Measurements from ENCODE around the gene CLNK. TPM values are rescaled to one million over a fixed set of nuclear protein-coding genes. Genes with fewer than 3 reads are reported as not detected.

Gene CLNK
- total RNA-seq, 4 donors from 2014 or later = 0.17 to 1.3 (median 0.45) TPM; not detected in 1

DNA sequence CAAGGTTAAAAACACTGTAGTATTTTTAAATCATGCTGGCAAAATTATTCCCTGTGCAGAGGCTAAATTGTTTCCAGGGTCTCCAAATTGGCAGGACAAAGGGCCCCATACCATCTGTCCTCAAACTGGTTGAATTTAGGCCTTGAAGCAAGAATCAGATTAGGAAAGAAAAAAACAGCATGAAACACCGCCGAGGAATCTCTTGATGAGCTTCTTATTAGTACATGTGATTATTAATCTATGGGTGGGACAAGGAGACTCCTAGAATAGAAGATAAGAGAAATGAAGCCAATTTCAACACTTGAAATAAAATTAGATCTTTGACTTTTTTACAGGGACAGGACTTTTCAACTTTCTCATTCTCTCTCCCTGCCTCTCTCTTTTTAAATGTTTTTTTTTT, 7.1 kb upstream of the CLNK start:
- intact Hi-C loops (cut with DNase I; ENCODE audit: low total_unique reads) = no loop called here
- 65 to 66% methylated on average over 2 of the region's 2 CpGs for WGBS, 2 donors
- TF ChIP-seq, protein P1, sequence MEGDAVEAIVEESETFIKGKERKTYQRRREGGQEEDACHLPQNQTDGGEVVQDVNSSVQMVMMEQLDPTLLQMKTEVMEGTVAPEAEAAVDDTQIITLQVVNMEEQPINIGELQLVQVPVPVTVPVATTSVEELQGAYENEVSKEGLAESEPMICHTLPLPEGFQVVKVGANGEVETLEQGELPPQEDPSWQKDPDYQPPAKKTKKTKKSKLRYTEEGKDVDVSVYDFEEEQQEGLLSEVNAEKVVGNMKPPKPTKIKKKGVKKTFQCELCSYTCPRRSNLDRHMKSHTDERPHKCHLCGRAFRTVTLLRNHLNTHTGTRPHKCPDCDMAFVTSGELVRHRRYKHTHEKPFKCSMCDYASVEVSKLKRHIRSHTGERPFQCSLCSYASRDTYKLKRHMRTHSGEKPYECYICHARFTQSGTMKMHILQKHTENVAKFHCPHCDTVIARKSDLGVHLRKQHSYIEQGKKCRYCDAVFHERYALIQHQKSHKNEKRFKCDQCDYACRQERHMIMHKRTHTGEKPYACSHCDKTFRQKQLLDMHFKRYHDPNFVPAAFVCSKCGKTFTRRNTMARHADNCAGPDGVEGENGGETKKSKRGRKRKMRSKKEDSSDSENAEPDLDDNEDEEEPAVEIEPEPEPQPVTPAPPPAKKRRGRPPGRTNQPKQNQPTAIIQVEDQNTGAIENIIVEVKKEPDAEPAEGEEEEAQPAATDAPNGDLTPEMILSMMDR (IDR thresholded peaks at IDR 0.05) = no peak
- no peak for TF ChIP-seq POLR2A (IDR thresholded peaks at IDR 0.05)
- DNase-seq (ENCODE audit: low spot score in 2 of 2) = no peak
- no peak overlapping the region for H3K4me3 ChIP-seq (ENCODE audit: low read depth, poor library complexity, severe bottlenecking)

DNA sequence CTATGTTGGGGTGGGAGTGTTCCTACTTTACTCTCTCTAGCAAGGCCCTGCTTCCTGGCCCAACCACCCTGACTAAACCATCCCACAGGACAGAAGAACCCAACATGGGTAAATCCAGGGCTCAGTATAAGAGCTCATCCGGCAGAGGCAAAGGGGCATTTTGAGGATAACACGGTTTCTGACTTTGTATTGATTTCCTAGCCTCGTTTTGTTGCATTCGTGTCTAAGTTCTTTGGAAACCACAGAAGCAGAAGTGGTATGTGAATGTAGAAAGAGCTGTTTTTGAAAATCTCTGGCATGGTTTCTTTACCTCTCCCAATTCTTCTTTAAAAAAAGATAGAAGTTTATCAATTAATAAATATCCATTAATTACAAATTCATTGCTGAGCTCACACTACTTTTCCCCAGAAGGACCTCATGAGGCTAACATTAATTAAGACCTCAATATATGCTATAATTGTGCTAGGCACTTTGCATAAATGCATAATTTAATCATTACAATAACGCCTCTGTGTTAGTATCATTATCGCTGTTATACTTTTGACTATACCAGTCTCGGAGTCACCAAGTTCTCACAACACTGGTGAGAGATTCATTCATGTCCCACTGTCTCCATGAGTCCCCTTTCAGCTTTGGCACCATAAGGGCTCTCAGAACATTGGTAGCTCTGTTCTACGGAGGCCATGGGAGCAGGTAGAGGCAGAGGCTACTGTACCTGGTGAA, 5.8 kb upstream of the CLNK start:
- DNase-seq (ENCODE audit: low spot score in 2 of 2) = no peak
- intact Hi-C loops (cut with DNase I; ENCODE audit: low total_unique reads) = no loop called here

DNA sequence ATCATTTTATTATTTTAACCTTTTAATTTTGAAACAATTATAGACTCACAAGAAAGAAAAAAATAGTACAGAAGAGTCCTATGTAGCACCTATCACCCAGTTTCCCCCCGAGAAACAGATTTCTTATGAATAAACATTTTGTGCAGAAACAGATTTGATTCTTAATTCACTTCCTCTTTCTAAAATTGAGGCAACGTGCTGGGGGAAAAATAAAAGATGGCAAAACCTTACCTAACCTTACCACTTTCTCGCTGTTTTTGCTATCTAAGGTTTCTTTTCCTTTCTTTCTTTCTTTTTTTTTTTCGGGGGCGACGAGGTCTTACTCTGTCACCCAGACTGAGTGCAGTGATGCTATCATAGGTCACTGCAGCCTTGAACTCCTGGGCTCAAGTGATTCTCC, 4.3 kb upstream of the CLNK start:
- TF ChIP-seq, protein P1 (IDR thresholded peaks at IDR 0.05) = no peak
- no peak for TF ChIP-seq POLR2A (IDR thresholded peaks at IDR 0.05)
- WGBS, 2 donors = 77 to 80% methylated on average over 6 of the region's 6 CpGs
- DNase-seq (ENCODE audit: low spot score in 2 of 2) = no peak
- intact Hi-C loops (cut with DNase I; ENCODE audit: low total_unique reads) = no loop called here
- no peak overlapping the region for H3K4me3 ChIP-seq (ENCODE audit: low read depth, poor library complexity, severe bottlenecking)

More for the DNA sequence above, 5.8 kb upstream of the CLNK start:
- TF ChIP-seq, protein P1 (IDR thresholded peaks at IDR 0.05) = no peak
- H3K4me3 ChIP-seq (ENCODE audit: low read depth, poor library complexity, severe bottlenecking) = no peak overlapping the region
- 88 to 89% methylated on average over 8 of the region's 8 CpGs for WGBS, 2 donors

DNA sequence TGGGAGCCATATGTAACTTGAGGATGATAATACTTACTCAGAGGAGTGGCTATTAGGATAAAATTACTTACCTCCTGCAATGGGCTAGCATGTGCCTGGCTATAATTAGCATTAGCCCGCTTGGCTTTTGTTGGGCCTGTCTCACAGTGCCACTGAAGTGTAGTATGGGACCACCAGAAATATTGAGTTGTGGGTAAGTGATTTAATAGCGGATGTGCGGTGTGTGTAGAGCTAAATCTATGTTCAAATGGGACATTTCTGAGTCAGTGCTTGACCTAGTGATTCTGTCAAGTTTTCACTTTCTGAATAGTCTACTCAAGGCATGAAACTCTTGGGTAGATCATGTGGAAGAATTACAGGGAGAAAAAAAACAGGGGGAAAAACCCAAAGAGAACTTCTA, 3.5 kb upstream of the CLNK start:
- H3K4me3 ChIP-seq (ENCODE audit: low read depth, poor library complexity, severe bottlenecking) = no peak overlapping the region
- WGBS, 2 donors = 90 to 92% methylated on average over 3 of the region's 3 CpGs
- TF ChIP-seq, protein P1 (IDR thresholded peaks at IDR 0.05) = no peak
- TF ChIP-seq POLR2A (IDR thresholded peaks at IDR 0.05) = no peak
- intact Hi-C loops (cut with DNase I; ENCODE audit: low total_unique reads) = no loop called here
- DNase-seq (ENCODE audit: low spot score in 2 of 2) = no peak

DNA sequence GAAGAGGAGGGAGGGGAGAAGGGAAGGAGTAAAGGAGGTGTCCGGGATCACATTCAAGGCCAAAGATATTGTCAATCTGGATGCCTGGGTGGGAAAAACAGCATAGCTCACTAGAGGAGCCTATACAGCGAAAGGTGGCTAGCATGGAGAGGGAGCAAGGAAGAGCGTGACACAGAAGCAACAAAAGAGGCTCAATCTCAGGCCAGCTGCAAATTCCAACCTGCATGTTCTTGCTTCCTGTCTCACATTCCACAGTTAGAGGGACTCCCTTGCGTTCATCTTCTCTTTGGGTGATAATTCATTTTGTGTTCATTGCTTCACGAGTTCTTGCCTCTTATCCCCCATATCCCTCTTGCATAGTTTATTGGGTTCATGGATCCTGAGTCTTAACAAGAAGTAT, 3.0 kb upstream of the CLNK start:
- intact Hi-C loops (cut with DNase I; ENCODE audit: low total_unique reads) = no loop called here
- no peak overlapping the region for H3K4me3 ChIP-seq (ENCODE audit: low read depth, poor library complexity, severe bottlenecking)
- WGBS, 2 donors = 62 to 70% methylated on average over 5 of the region's 5 CpGs

More for the DNA sequence above, 3.0 kb upstream of the CLNK start:
- TF ChIP-seq, protein P1 (IDR thresholded peaks at IDR 0.05) = no peak
- TF ChIP-seq POLR2A (IDR thresholded peaks at IDR 0.05) = no peak
- DNase-seq (ENCODE audit: low spot score in 2 of 2) = no peak

All from lower leg skin (tissue), 4 donors.